Measurements from ENCODE around the gene GCC2.

DNA sequence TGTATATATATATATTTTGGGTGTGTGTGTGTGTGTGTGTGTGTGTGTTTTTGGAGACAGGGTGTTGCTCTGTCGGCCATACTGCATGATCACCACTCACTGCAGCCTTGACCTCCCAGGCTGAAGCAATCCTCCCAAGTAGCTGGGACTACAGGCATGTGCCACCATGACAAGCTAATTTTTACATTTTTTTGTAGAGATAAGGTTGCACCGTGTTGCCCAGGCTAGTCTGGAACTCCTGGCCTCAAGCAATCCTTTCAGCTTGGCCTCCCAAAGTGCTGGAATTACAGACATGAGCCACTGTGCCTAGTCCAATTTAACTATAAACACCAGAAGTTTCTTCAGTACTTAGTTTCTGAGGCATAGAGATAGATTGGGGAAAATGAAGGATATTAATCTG, 103.6 kb downstream of the GCC2 start:
- no peak for TF ChIP-seq EZH2phosphoT487 (IDR thresholded peaks at IDR 0.05; ENCODE audit: borderline replicate concordance, low read depth, low read length)
- TF ChIP-seq, protein P1, sequence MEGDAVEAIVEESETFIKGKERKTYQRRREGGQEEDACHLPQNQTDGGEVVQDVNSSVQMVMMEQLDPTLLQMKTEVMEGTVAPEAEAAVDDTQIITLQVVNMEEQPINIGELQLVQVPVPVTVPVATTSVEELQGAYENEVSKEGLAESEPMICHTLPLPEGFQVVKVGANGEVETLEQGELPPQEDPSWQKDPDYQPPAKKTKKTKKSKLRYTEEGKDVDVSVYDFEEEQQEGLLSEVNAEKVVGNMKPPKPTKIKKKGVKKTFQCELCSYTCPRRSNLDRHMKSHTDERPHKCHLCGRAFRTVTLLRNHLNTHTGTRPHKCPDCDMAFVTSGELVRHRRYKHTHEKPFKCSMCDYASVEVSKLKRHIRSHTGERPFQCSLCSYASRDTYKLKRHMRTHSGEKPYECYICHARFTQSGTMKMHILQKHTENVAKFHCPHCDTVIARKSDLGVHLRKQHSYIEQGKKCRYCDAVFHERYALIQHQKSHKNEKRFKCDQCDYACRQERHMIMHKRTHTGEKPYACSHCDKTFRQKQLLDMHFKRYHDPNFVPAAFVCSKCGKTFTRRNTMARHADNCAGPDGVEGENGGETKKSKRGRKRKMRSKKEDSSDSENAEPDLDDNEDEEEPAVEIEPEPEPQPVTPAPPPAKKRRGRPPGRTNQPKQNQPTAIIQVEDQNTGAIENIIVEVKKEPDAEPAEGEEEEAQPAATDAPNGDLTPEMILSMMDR (conservative IDR thresholded peaks at IDR 0.05; ENCODE audit: low read length), result no peak
